Immature natural killer cell (primary cell): ENCODE results near the gene PDE11A. TPM values are rescaled to one million over a fixed set of nuclear protein-coding genes. Genes with fewer than 3 reads are reported as not detected.
"Not testable (repeated sequence)": the region's sequence is repeated elsewhere in the genome, so short reads cannot be mapped to it uniquely, and the experiment has no call there.

Experiments
- DNase-seq, 3 donors: peaks; one replicate each; pipeline ENCODE4 v3.0.0; 2022; ENCODE audit warnings: mixed read lengths in 1 of 3
- H3K27ac Mint-ChIP-seq, 6 donors: one replicate each; pipeline ENCODE4 v1.8.0; 2020; ENCODE audit warnings: mixed read lengths in 6 of 6, mild to moderate bottlenecking in 5 of 6, inconsistent platforms in 4 of 6, moderate library complexity in 3 of 6
- H3K27me3 Mint-ChIP-seq, 3 donors: one replicate each; pipeline ENCODE4 v1.8.0; 2020 to 2021; ENCODE audit warnings: low read depth in 3 of 3, mild to moderate bottlenecking in 3 of 3, mixed read lengths in 3 of 3, moderate library complexity in 3 of 3, inconsistent platforms in 1 of 3
- H3K36me3 Mint-ChIP-seq, 3 donors: one replicate each; pipeline ENCODE4 v1.8.0; 2020; ENCODE audit warnings: mixed read lengths in 3 of 3, inconsistent platforms in 2 of 3, mild to moderate bottlenecking in 2 of 3
- H3K4me1 Mint-ChIP-seq, 2 donors: one replicate each; pipeline ENCODE4 v1.8.0; 2020; ENCODE audit warnings: inconsistent platforms in 2 of 2, mild to moderate bottlenecking in 2 of 2, mixed read lengths in 2 of 2, moderate library complexity in 1 of 2
- H3K4me3 Mint-ChIP-seq, 5 donors: one replicate each; pipeline ENCODE4 v1.8.0; 2020; ENCODE audit warnings: mild to moderate bottlenecking in 5 of 5, mixed read lengths in 5 of 5, inconsistent platforms in 3 of 5, moderate library complexity in 3 of 5
- H3K9me3 Mint-ChIP-seq, 6 donors: one replicate each; pipeline ENCODE4 v1.8.0; 2020; ENCODE audit warnings: mild to moderate bottlenecking in 6 of 6, mixed read lengths in 6 of 6, inconsistent platforms in 4 of 6, moderate library complexity in 3 of 6
- polyA plus RNA-seq, 3 donors: library from polyadenylated mRNA; unstranded; fragments of 300-500 nt; fragmentation: Illumina TruSeq; gene quantifications; one replicate each; pipeline ENCODE4 v1.2.3, GENCODE V29; 2021

Gene PDE11A
- polyA plus RNA-seq, 3 donors from 2014 or later, result not detected

- no peak for DNase-seq
- Mint-ChIP-seq H3K27ac (no peak overlapping the region), H3K4me1 (no peaks in the 10 kb centered on the region), H3K36me3 (no peaks in the 10 kb centered on the region), H3K4me3 (no peak overlapping the region), H3K27me3 (peaks cover 0 to 9% (median 0%) of the 10 kb centered on the region in 3 donors), H3K9me3 (no peaks in the 10 kb centered on the region)
These were observed 28.9 kb upstream of the PDE11A start for GRCh38 chr2:178101321-178102079.

GRCh38 chr2:178093471-178093870 lies 20.9 kb upstream of the PDE11A start:
- Mint-ChIP-seq H3K27me3 (peaks cover 2 to 4% (median 4%) of the 10 kb centered on the region in 3 donors), H3K36me3 (no peaks in the 10 kb centered on the region), H3K4me1 (no peaks in the 10 kb centered on the region), H3K9me3 (no peaks in the 10 kb centered on the region), H3K4me3 (no peak overlapping the region), H3K27ac (no peak overlapping the region)
- no peak for DNase-seq

- no peak for DNase-seq
- peaks cover 0 to 1% (median 0%) of the 10 kb centered on the region in 6 donors for H3K9me3 Mint-ChIP-seq
- H3K4me1 Mint-ChIP-seq, result no peaks in the 10 kb centered on the region
- no peak overlapping the region for H3K4me3 Mint-ChIP-seq
- no peak overlapping the region for H3K27ac Mint-ChIP-seq
- H3K27me3 Mint-ChIP-seq, result peaks cover 2 to 7% (median 5%) of the 10 kb centered on the region in 3 donors
- no peaks in the 10 kb centered on the region for H3K36me3 Mint-ChIP-seq
These were observed 16.2 kb upstream of the PDE11A start for GRCh38 chr2:178088774-178089270.

GRCh38 chr2:178084273-178084672 lies 11.7 kb upstream of the PDE11A start:
- Mint-ChIP-seq H3K9me3 (peaks cover 0 to 1% (median 0%) of the 10 kb centered on the region in 6 donors), H3K27ac (no peak overlapping the region), H3K36me3 (no peaks in the 10 kb centered on the region), H3K4me1 (no peaks in the 10 kb centered on the region), H3K27me3 (peaks cover 3 to 7% (median 4%) of the 10 kb centered on the region in 3 donors), H3K4me3 (no peak overlapping the region)
- no peak for DNase-seq

GRCh38 chr2:178082408-178083045 lies 9.9 kb upstream of the PDE11A start:
- peaks cover 0 to 5% (median 0%) of the 10 kb centered on the region in 6 donors for H3K9me3 Mint-ChIP-seq
- H3K4me1 Mint-ChIP-seq, result no peaks in the 10 kb centered on the region
- H3K36me3 Mint-ChIP-seq, result no peaks in the 10 kb centered on the region
- DNase-seq, result no peak
- H3K27ac Mint-ChIP-seq, result no peak overlapping the region
- no peak overlapping the region for H3K4me3 Mint-ChIP-seq
- H3K27me3 Mint-ChIP-seq, result peaks cover 0 to 8% (median 7%) of the 10 kb centered on the region in 3 donors

- not testable (repeated sequence) for H3K36me3 Mint-ChIP-seq, DNase-seq, H3K27ac Mint-ChIP-seq, H3K9me3 Mint-ChIP-seq, H3K4me3 Mint-ChIP-seq, H3K4me1 Mint-ChIP-seq
- peaks cover 3 to 14% (median 12%) of the 10 kb centered on the region in 3 donors for H3K27me3 Mint-ChIP-seq
These were observed 6.7 kb upstream of the PDE11A start for GRCh38 chr2:178079279-178079678.

GRCh38 chr2:178076130-178076529 lies 3.6 kb upstream of the PDE11A start:
- Mint-ChIP-seq H3K4me3 (no peak overlapping the region), H3K27ac (no peak overlapping the region), H3K9me3 (peaks cover 0 to 4% (median 0%) of the 10 kb centered on the region in 6 donors), H3K36me3 (no peaks in the 10 kb centered on the region), H3K27me3 (peaks cover 5 to 17% (median 15%) of the 10 kb centered on the region in 3 donors), H3K4me1 (peaks cover 0 to 5% of the 10 kb centered on the region in 2 donors)
- DNase-seq, result no peak

- no peak overlapping the region for H3K27ac Mint-ChIP-seq
- no peak overlapping the region for H3K4me3 Mint-ChIP-seq
- DNase-seq, result no peak
- peaks cover 0 to 4% (median 0%) of the 10 kb centered on the region in 6 donors for H3K9me3 Mint-ChIP-seq
- H3K4me1 Mint-ChIP-seq, result peaks cover 0 to 5% of the 10 kb centered on the region in 2 donors
- peaks cover 9 to 17% (median 15%) of the 10 kb centered on the region in 3 donors for H3K27me3 Mint-ChIP-seq
- H3K36me3 Mint-ChIP-seq, result no peaks in the 10 kb centered on the region
These were observed 2.4 kb upstream of the PDE11A start for GRCh38 chr2:178075006-178075326.

- no peak for DNase-seq
- H3K4me3 Mint-ChIP-seq, result no peak overlapping the region
- peaks cover 9 to 17% (median 15%) of the 10 kb centered on the region in 3 donors for H3K27me3 Mint-ChIP-seq
- no peak overlapping the region for H3K27ac Mint-ChIP-seq
- H3K4me1 Mint-ChIP-seq, result peaks cover 0 to 5% of the 10 kb centered on the region in 2 donors
- no peaks in the 10 kb centered on the region for H3K36me3 Mint-ChIP-seq
- H3K9me3 Mint-ChIP-seq, result peaks cover 0 to 4% (median 0%) of the 10 kb centered on the region in 6 donors
These were observed 1.8 kb upstream of the PDE11A start for GRCh38 chr2:178074123-178075005.

- H3K9me3 Mint-ChIP-seq, result no peaks in the 10 kb centered on the region
- peaks cover 0 to 5% of the 10 kb centered on the region in 2 donors for H3K4me1 Mint-ChIP-seq
- no peak for DNase-seq
- no peaks in the 10 kb centered on the region for H3K36me3 Mint-ChIP-seq
- no peak overlapping the region for H3K27ac Mint-ChIP-seq
- peaks cover 9 to 16% (median 15%) of the 10 kb centered on the region in 3 donors for H3K27me3 Mint-ChIP-seq
- H3K4me3 Mint-ChIP-seq, result no peak overlapping the region
These were observed 586 bp downstream of the PDE11A start for GRCh38 chr2:178072000-178072382.

- Mint-ChIP-seq H3K36me3 (no peaks in the 10 kb centered on the region), H3K9me3 (no peaks in the 10 kb centered on the region), H3K4me1 (peaks cover 0 to 5% of the 10 kb centered on the region in 2 donors), H3K4me3 (no peak overlapping the region), H3K27me3 (peaks cover 9 to 16% (median 15%) of the 10 kb centered on the region in 3 donors), H3K27ac (no peak overlapping the region)
- DNase-seq, result no peak
These were observed 1.8 kb downstream of the PDE11A start for GRCh38 chr2:178070824-178071223.

GRCh38 chr2:178069551-178069950 lies 3.0 kb downstream of the PDE11A start:
- peaks cover 5 to 11% (median 11%) of the 10 kb centered on the region in 3 donors for H3K27me3 Mint-ChIP-seq
- peaks cover 0 to 5% of the 10 kb centered on the region in 2 donors for H3K4me1 Mint-ChIP-seq
- DNase-seq, result no peak
- no peaks in the 10 kb centered on the region for H3K9me3 Mint-ChIP-seq
- no peak overlapping the region for H3K4me3 Mint-ChIP-seq
- no peaks in the 10 kb centered on the region for H3K36me3 Mint-ChIP-seq
- H3K27ac Mint-ChIP-seq, result no peak overlapping the region

- Mint-ChIP-seq H3K4me3 (no peak overlapping the region), H3K36me3 (no peaks in the 10 kb centered on the region), H3K27me3 (peaks cover 5 to 6% (median 6%) of the 10 kb centered on the region in 3 donors), H3K9me3 (no peaks in the 10 kb centered on the region), H3K27ac (no peak overlapping the region), H3K4me1 (peaks cover 0 to 5% of the 10 kb centered on the region in 2 donors)
- DNase-seq, result no peak
These were observed 3.6 kb downstream of the PDE11A start for GRCh38 chr2:178068823-178069454.
